Measurements from ENCODE around the gene PIBF1.
"Not testable (repeated sequence)": the region's sequence is repeated elsewhere in the genome, so short reads cannot be mapped to it uniquely, and the experiment has no call there.

The PIBF1 gene

DNA sequence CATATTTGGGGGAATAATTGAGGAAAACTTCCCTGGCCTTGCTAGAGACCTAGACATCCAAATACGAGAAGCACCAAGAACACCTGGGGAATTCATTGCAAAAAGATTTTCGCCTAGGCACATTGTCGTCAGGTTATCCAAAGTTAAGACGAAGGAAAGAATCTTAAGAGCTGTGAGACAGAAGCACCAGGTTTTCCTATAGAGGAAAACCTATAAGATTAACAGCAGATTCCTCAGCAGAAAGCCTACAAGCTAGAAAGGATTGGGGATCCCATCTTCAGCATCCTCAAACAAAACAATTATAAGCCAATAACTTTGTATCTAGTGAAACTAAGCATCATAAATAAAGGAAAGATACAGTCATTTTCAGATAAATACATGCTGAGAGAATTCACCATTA lies 114.9 kb downstream of the PIBF1 start:
- DNase-seq (ENCODE audit: low read depth in 3 of 3, low spot score in 1 of 3) = no peak

DNA sequence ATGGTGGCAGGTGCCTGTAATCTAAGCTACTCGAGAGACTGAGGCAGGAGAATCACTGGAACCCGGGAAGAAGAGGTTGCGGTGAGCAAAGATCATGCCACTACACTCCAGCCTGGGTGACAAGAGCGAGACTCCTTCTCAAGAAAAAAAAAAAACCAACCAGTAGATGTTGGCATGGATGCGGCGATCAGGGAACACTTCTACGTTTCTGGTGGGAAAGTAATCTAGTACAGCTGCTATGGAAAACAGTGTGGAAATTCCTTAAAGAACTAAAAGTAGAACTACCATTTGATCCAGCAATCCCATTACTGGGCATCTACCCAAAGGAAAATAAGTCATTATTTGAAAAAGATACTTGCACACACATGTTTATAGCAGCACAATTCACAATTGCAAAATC lies 119.6 kb downstream of the PIBF1 start:
- not testable (repeated sequence) for DNase-seq (ENCODE audit: low read depth in 3 of 3, low spot score in 1 of 3)

DNA sequence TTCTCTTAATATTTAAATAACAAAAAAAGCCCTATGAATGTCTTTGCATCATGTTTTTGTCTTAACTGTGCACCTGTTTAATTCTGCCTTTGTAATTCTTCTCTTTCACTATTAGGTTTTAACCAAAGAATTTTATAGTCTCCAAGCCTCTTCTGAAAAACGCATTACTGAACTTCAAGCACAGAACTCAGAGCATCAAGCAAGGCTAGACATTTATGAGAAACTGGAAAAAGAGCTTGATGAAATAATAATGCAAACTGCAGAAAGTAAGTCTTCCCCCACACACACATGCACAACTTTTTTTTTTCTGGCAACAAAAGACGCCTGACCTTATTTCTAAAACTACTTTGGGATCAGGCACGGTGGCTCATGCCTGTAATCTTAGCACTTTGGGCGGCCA lies 126.5 kb downstream of the PIBF1 start:
- DNase-seq (ENCODE audit: low read depth in 3 of 3, low spot score in 1 of 3) = no peak

DNA sequence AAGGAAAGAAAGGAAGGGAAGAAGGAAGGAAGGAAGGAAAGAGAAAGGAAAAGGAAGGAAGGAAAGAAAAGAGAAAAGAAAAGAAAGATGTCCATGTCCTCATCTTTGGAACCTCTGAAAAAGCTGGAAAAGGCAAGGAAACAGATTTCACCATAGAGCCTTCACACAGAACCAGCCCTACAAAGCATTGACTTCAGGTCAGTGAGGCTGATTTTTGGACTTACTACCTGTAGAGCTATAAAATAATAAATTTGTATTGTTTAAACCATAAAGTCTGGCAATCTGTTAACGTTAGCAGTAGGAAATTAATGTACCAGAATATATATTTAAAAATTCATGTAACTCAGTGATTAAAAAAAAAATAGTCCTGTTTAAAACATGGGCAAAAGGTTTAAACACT lies 130.0 kb downstream of the PIBF1 start:
- DNase-seq (ENCODE audit: low read depth in 3 of 3, low spot score in 1 of 3) = no peak

DNA sequence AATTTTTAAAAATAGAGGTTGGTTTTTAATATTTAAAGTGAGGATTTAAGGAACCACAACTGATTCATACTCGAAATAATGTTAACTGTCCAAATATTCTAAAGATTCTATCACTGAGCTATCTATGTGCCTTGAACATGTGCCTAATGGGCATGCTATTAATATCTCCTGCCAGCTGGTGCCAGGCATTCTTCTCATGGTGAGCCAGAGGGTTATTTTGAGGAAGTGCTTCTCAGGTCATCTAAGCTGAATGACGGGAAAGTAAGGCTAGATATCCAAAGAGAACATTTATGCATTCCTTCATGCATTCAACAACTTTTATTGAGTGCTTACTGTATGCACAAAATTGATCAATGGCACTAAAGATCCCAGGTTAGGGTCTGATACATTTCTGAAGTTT lies 138.2 kb downstream of the PIBF1 start:
- DNase-seq (ENCODE audit: low read depth in 3 of 3, low spot score in 1 of 3) = no peak

DNA sequence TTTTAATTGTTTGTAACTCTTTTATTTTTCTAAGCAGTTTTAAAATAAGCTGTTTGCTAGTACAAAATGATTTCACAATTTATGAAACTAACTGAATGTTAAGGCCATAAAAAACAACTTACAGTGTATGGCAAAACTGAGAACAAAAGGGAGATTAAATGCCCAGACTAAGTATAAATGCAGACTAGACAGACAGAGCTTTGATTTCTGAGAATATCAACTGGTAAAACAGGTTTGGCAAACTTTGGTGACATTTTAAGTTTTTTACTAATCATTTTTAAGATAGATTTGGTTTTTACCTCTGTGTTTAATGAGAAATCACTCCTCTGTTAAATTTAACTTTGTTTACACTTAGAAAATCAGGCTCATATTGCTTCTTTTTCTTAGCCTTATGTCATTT lies 149.4 kb downstream of the PIBF1 start:
- no peak for DNase-seq (ENCODE audit: low read depth in 3 of 3, low spot score in 1 of 3)

DNA sequence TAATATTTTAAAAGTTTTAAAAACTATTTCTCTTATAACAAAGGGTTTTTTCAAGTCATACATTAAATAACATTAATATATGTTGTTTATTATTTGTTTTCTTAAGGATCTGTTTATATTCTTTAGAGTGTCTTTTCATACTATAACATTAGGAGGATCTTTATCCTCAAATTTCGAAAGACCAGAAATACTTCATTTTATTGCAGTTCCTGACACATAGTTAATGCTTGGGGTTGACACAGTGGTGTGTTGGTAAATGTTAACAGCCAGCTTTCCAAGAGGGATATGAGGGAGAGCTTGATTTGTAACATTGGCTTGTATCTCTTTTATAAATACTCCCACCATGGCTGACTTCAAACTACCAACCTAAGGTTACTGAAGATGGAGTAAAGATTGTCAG lies 150.3 kb downstream of the PIBF1 start:
- DNase-seq (ENCODE audit: low read depth in 3 of 3, low spot score in 1 of 3) = no peak

DNA sequence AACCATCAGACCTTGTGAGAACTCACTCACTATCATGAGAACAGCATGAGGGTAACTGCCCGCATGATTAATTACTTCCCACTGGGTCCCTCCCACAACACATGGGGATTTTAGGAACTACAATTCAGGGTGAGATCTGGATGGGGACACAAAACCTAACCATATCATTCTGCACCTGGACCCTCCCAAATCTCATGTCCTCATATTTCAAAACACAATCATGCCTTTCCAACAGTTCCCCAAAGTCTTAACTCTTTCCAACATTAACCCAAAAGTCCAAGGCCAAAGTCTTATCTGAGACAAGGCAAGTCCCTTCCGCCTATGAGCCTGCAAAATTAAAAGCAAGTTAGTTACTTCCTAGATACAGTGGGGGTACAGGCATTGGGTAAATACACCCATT lies 164.3 kb downstream of the PIBF1 start:
- DNase-seq (ENCODE audit: low read depth in 3 of 3, low spot score in 1 of 3) = not testable (repeated sequence)

DNA sequence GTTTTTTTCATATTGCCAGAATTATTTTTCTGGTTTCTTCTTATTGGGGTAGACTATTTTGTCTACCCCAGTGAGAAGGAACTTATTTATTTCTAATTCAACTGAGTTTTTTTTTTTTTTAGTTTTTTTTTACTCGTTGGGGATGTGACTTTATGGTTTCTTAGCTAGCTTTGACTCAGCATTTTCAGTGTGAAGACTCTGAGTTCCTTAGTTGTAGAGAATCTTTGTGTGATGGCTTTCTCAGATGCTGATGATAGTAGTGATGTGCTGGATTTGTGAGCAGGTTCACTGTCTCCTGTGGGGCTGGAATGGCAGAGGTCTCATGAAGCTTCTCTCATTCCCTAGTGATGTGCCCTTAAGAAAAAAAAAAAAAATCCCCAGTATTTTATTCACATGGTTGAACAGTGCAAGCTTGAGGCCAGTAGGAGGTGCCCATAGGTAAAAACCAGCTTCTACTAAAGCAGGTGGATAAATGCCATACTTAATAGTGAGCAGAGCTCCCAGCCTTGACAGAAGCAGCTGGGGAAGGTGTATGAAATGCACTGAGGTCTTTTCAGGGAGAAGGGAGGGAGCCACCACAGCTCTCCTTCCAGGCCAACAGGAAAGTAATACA lies 170.7 kb downstream of the PIBF1 start:
- no peak for DNase-seq (ENCODE audit: low read depth in 3 of 3, low spot score in 1 of 3)

DNA sequence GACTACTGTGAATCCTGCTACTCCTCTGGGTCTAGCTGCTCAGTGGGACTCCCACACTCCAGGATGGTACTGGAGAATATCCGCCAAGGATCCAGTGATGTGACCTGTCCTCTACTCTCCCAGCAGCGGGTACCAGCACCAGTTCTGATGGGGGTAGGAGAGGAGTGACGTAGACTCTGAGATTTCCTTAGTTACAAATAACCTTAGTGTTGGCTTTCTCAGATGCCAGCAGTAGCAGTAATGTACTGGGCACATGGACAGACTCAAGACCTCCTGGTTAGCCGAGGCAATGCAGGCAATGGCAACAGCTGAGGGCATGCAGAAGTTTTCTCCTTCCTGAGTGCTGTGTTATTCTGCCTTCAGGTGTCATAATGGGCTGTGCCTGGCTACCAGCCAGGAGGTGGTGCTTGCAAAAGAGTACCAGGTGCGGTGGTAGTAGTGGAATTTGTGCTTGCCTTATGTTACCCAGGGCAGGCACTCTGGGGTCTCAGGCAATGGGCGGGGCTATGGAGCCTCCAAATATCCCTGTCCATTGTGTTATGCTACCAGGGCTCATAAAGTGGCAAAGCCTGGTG lies 171.5 kb downstream of the PIBF1 start:
- DNase-seq (ENCODE audit: low read depth in 3 of 3, low spot score in 1 of 3) = no peak

DNA sequence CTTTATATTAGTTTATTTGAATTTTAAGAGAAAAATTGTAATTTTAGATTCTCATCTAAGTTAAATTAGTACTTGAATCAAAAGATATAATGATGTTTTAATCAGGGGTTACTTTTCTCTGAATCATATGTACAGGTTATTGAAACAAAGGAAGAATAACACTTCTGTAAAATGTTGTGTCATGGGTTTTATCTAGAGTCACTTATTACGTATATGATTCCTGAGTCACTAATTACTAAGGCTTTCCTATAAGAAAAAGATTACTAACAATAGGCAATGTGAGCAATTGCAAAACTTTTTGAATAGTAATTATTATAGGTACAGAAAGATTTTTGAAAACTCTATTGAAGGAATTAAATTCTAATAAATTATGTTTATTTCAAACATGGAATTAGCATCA lies 177.7 kb downstream of the PIBF1 start:
- DNase-seq (ENCODE audit: low read depth in 3 of 3, low spot score in 1 of 3) = no peak

DNA sequence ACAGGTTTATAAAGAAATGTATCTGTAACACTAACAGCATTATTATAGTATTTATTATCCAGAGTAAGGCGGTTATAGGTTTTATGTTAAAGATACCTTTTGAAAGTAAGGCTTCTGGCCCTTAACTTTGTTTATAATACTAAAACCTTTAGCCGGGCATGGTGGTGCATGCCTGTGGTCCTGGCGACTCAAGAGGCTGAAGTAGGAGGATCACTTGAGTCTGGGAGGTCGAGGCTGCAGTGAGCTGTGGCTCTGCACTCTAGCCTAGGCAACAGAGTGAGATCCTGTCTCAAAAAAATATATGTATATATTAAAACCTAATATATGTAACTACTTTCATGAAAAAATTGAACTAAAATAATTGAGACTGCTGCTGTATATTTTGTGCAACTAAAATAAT lies 178.2 kb downstream of the PIBF1 start:
- DNase-seq (ENCODE audit: low read depth in 3 of 3, low spot score in 1 of 3) = no peak

DNA sequence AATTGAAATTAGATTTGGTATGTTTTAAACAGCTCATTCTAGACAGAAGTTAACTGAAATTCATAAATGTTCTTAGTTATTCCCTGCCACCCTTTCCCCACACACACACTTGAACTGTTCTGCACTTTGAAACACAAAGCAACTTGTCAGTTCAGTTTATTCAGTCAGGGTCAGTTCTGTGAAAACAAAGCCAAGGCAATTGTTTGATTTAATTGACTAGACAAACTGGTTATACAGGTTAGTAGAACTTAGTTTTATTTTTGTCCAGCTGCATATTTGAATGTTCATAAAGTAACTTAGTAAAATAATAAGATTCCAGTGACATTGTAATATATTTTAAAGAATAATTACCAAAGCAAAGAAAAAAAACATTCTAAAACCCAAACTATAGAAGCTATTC lies 178.6 kb downstream of the PIBF1 start:
- DNase-seq (ENCODE audit: low read depth in 3 of 3, low spot score in 1 of 3) = no peak

DNA sequence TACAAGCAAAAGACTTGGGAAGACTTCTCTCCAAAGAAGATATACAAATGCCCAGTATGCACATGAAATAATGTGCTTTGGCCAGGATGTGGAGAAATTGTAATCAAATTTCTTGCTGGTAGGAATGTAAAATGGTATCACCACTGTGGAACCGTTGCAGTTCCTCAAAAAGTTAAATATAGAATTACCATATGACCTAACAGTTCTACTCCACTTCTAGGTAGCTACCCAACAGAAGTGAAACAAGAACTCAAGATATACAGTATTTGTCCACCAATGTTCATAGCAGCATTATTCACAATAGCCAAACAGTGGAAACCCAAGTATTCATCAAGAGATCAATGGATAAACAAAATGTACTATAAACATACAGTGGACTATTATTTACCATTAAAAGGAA lies 181.8 kb downstream of the PIBF1 start:
- DNase-seq (ENCODE audit: low read depth in 3 of 3, low spot score in 1 of 3) = no peak

DNA sequence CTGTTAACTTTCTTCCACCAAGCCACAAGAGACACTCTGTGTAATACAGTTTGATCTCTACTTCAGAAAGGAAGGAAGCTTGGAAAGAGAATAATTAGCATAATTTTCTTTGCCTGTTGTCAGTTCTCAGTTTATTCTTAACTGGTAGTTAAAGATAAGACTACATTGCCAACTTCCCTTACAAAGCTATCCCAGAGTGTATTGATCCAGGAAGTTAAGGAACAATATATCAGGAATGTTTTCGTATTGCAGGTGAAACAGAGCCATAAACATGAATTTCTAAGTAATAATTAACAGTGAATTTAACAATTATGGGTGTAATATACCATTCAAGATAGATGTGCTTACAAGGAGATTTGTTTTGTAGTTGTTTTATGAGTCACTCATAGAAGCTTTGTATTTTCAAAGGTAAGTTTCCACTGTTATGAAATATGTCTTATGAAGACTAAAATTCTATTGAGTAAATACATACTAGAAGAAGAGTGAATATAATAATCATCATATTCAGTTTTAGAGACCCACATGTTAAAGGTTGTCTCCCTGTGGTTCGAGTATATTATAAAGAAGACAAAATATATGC lies 188.5 kb downstream of the PIBF1 start:
- DNase-seq (ENCODE audit: low read depth in 3 of 3, low spot score in 1 of 3) = no peak

DNA sequence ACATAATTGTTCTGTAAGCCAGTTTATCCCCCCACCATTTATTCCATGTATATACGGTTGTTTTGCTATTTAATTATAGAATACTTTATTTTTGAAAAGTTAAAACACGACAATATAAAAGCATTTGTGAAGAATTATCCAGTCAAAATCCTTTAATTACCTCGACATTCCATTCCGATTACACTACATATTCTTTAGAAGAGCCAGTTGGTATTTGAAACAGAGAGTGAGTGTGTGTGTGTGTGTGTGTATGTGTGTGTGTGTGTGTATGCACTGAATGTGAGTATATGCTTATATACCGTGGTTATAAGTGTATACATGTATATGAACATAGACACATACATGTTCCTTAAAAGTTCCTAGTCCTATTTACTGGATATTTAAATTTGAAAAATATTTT lies 189.0 kb downstream of the PIBF1 start:
- no peak for DNase-seq (ENCODE audit: low read depth in 3 of 3, low spot score in 1 of 3)

DNA sequence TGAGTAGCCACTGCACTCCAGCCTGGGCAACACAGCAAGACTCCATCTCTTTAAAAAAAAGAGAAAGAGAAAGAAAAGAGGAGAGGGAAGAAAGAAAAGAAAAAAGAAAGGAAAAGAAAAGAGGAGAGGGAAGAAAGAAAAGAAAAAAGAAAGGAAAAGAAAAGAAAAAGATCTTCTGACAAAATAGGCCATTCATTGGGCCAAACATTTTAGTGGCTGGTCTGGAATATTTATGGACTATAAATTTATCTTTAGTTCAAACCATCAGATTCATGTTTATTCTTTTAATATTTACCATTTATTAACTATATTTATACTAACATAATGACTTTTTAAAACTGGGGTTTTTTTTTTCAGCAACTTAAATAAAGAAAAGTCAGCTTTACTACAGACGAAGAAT lies 191.3 kb downstream of the PIBF1 start:
- DNase-seq (ENCODE audit: low read depth in 3 of 3, low spot score in 1 of 3) = no peak

DNA sequence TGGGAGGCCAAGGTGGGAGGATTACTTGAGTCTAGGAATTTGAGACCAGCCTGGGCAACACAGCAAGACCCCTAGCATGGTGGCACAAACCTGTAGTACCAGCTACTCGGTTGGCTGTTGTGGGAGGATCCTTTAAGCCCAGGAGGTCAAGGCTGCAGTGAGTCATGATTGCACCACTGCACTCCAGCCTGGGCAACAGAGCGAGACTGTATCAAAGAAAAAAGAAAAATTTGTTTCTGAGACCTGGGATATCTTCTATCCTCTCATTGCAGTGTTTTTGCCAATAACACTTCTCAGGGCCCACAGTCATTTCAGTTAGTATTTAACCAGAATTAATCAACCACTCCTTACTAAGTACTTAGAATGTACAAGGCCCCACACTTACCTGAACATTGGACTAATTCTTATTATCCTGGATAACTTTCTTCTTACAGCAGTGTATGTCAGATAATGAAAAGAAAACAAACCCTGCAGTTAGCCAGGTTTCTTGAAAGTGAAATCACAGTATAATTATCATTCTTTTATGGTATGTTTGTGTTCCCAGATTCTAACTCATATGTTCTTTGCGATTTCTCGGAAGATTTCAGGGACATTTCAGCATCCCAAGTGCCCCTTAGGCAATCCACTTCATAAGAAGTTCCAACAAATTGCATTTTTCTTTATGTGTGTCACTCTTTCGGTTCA lies 201.3 kb downstream of the PIBF1 start:
- no peak for DNase-seq (ENCODE audit: low read depth in 3 of 3, low spot score in 1 of 3)

DNA sequence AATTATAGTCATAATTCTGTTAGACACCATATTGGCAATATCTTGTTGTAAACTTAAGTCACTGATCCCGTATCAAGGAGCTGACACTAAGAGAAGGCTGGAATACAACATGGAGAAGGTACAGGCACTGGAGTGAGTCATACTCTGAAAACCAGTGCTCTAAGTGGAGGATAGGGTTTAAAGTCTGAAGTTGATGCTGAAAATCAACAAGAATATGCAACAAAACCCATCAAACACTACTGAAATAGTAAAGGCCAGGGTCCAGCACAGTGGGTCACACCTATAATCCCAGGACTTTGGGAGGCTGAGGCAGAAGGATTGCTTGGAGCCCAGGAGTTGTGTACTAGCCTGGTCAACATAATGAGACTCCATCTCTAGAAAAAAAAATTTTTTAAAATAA lies 203.7 kb downstream of the PIBF1 start:
- DNase-seq (ENCODE audit: low read depth in 3 of 3, low spot score in 1 of 3) = no peak

DNA sequence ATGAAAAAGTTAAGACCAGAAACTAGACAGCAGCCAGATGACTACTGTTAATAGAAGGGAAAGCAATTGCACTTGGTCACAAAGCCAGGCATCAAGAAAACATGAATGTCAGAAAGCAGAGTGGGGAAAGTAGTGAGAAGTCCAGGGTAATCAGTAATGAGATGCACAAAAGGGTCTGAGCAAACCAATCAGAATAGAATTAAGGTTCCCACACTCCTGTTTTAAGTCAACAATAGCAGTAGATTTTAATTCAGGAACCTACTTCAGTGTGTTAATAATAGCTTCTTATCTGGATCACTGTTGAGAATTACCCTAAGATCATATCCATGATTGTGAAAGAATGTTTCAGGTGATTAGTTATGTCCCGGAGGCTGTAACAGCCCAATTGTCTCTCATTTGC lies 204.3 kb downstream of the PIBF1 start:
- DNase-seq (ENCODE audit: low read depth in 3 of 3, low spot score in 1 of 3) = no peak

DNA sequence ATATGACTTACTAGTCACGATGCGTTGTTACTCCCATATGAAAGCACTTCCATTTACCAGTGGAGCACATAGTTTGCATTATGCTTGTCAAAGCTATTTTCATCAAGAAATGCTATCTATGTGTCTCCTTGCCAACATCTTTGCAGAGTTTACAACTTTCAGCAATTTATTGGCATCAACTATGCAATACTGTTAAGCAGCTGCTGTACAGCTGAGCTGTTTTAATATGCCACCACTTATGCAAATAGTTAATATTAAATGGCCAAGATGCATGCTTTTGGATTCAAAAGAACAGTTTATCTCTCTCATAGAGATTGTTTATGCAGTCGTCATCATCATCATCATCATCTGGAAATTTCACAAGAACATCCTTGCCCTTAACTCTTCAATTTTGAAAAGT lies 209.0 kb downstream of the PIBF1 start:
- DNase-seq (ENCODE audit: low read depth in 3 of 3, low spot score in 1 of 3) = no peak

DNA sequence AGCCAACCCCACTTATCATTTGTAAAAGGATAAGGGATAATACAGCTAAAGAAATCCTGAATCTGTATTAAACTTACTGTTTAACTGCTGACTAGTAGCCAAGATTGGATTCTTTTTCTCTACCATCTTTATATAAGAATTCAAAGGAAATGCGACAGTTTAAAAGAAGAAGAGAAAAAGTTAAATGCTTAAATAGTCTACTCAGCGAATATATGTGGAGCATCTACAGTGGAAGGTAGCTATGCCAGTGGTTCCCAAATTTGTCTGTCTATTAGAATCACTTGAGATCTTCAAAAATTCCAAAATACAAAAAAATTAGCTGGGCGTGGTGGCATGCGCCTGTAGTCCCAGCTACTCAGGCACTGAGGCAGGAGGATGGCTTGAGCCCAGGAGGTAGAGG lies 216.1 kb downstream of the PIBF1 start:
- DNase-seq (ENCODE audit: low read depth in 3 of 3, low spot score in 1 of 3) = no peak
